Bronchial epithelial cell (primary cell): Measurements from ENCODE around the gene PIK3AP1. TPM values are rescaled to one million over a fixed set of nuclear protein-coding genes. Genes with fewer than 3 reads are reported as not detected.

ENCODE experiments used
- DNase-seq: peaks from one replicate; pipeline ENCODE4 v3.0.0-alpha.2; 2010; ENCODE audit warnings: low read depth
- FAIRE-seq: peaks from 2 replicates; lab custom pipeline; 2011; peaks lifted over from hg19 to GRCh38; lab: Jason Lieb, UNC
- H3K27me3 ChIP-seq: 2 replicates; pipeline ENCODE4 v1.5.1; 2011; ENCODE audit warnings: low read length; ENCODE audit not compliant: control insufficient read depth, insufficient read depth
- H3K36me3 ChIP-seq: 2 replicates; pipeline ENCODE4 v1.5.1; 2011; ENCODE audit warnings: low read length; ENCODE audit not compliant: control insufficient read depth, insufficient read depth
- H3K4me3 ChIP-seq: 2 replicates; pipeline ENCODE4 v1.5.1; 2011; ENCODE audit warnings: mild to moderate bottlenecking, low read depth, low read length, control low read depth
- total RNA-seq: library from RNA; depleted of rRNA; stranded (reverse); fragments of >200 nt; gene quantifications from 2 replicates; pipeline ENCODE4 v1.2.1, GENCODE V29; 2014
- TF ChIP-seq, protein P1 (sequence below): IDR thresholded peaks from 2 replicates; pipeline ENCODE4 v1.5.1; 2011; ENCODE audit warnings: mild to moderate bottlenecking, moderate library complexity, low read length, control low read depth, inconsistent platforms; ENCODE audit not compliant: insufficient read depth, severe bottlenecking

Gene PIK3AP1
- total RNA-seq, 1 donor from 2014 or later = 2.1 TPM

DNA sequence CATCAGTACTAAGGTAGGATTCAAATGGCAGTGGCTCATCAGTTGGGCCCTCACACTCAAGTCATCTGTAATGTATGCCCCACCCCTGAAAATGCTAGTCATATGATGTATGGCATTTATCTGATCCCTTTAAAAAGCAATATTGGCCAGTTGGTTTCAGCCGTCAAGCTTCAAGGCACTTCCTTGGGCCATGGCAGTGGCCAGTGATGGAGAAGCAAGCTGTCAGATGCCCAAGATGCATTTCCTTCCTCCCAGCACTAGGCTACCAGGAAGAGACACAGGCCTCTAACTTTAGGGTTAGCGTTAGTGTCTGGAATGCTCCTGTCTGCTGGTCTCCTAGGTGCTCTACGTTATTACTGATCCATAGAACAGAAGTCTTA lies 64.1 kb downstream of the PIK3AP1 start:
- H3K36me3 ChIP-seq = no peaks in the 10 kb centered on the region
- no peaks in the 10 kb centered on the region for H3K27me3 ChIP-seq
- TF ChIP-seq, protein P1, sequence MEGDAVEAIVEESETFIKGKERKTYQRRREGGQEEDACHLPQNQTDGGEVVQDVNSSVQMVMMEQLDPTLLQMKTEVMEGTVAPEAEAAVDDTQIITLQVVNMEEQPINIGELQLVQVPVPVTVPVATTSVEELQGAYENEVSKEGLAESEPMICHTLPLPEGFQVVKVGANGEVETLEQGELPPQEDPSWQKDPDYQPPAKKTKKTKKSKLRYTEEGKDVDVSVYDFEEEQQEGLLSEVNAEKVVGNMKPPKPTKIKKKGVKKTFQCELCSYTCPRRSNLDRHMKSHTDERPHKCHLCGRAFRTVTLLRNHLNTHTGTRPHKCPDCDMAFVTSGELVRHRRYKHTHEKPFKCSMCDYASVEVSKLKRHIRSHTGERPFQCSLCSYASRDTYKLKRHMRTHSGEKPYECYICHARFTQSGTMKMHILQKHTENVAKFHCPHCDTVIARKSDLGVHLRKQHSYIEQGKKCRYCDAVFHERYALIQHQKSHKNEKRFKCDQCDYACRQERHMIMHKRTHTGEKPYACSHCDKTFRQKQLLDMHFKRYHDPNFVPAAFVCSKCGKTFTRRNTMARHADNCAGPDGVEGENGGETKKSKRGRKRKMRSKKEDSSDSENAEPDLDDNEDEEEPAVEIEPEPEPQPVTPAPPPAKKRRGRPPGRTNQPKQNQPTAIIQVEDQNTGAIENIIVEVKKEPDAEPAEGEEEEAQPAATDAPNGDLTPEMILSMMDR = no peak
- FAIRE-seq (no peak), DNase-seq (no peak)
- no peak overlapping the region for H3K4me3 ChIP-seq

GRCh38 chr10:96655461-96656197 lies 64.7 kb downstream of the PIK3AP1 start:
- DNase-seq = no peak
- TF ChIP-seq, protein P1 = no peak
- H3K27me3 ChIP-seq = no peaks in the 10 kb centered on the region
- no peak for FAIRE-seq
- no peak overlapping the region for H3K4me3 ChIP-seq
- H3K36me3 ChIP-seq = no peaks in the 10 kb centered on the region

GRCh38 chr10:96651998-96652431 lies 68.3 kb downstream of the PIK3AP1 start:
- TF ChIP-seq, protein P1 = no peak
- no peak overlapping the region for H3K4me3 ChIP-seq
- FAIRE-seq (no peak), DNase-seq (no peak)
- no peaks in the 10 kb centered on the region for H3K27me3 ChIP-seq
- H3K36me3 ChIP-seq = no peaks in the 10 kb centered on the region

DNA sequence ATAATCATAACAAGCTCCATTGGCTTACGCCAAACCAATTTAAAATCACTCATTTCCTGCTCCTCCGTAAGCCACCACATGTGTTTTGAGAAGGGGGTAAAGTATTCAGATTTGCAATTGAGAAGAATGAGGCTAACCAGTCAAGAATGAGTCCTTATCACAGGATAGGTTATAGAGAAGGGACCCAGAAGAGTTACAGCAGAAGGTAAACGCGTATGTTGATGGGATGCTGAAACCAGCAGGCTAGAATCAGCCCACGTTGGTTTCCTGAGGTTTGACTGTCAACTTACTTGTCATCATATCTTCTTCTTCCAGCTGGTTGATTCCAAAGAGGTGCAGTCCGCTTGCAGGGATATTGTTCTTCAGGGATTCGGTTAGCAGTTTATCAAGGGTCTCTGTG lies 69.4 kb downstream of the PIK3AP1 start:
- no peaks in the 10 kb centered on the region for H3K36me3 ChIP-seq
- no peak overlapping the region for H3K4me3 ChIP-seq
- FAIRE-seq (no peak), DNase-seq (no peak)
- H3K27me3 ChIP-seq = no peaks in the 10 kb centered on the region
- TF ChIP-seq, protein P1 = no peak

- H3K27me3 ChIP-seq = no peaks in the 10 kb centered on the region
- no peak for FAIRE-seq
- no peak overlapping the region for H3K4me3 ChIP-seq
- no peaks in the 10 kb centered on the region for H3K36me3 ChIP-seq
- TF ChIP-seq, protein P1 = no peak
- DNase-seq = no peak
Observed at GRCh38 chr10:96648297-96648696, 72.0 kb downstream of the PIK3AP1 start.

DNA sequence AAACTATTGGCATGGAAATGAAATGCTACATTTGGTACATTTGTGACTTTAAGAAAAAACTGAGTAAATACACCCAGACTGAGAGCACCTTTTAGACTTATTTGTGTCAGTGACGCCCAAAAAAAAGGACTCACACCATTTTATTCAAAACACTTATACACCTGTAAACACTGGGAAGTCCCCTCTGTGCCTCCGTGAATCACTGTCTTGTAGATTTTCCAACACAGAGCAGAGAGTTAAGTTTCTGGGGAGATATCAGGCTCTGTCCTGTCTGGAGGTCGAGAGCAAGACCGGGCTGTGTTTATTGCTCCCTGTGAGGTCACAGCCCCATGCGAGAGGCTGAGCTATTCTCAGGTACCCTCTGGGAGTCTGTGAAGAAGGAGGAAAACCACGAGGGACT lies 72.8 kb downstream of the PIK3AP1 start:
- TF ChIP-seq, protein P1 = no peak
- H3K27me3 ChIP-seq = no peaks in the 10 kb centered on the region
- FAIRE-seq = no peak
- H3K36me3 ChIP-seq = no peaks in the 10 kb centered on the region
- DNase-seq = no peak
- H3K4me3 ChIP-seq = no peak overlapping the region
